Karpas-422 (cell line): ENCODE results near the gene MFF. TPM values are rescaled to one million over a fixed set of nuclear protein-coding genes. Genes with fewer than 3 reads are reported as not detected.
"Not testable (repeated sequence)": the region's sequence is repeated elsewhere in the genome, so short reads cannot be mapped to it uniquely, and the experiment has no call there.

Experiments
- DNase-seq: peaks from one replicate; pipeline ENCODE4 v3.0.0-alpha.2; 2015
- H2AFZ ChIP-seq: fragments of 200-600 bp; sonication (generic); 2 replicates; pipeline ENCODE4 v1.6.1; 2014; ENCODE audit warnings: antibody characterized with exemption, low read length, mixed read lengths
- H3K27ac ChIP-seq: fragments of 200-600 bp; sonication (generic); 2 replicates; pipeline ENCODE4 v1.5.1; 2014; ENCODE audit warnings: mild to moderate bottlenecking, low read length, moderate library complexity
- H3K27me3 ChIP-seq: fragments of 200-600 bp; sonication (generic); 2 replicates; pipeline ENCODE4 v1.6.1; 2014; ENCODE audit warnings: low read length, mixed read lengths
- H3K36me3 ChIP-seq: fragments of 200-600 bp; sonication (generic); 2 replicates; pipeline ENCODE4 v1.6.1; 2014; ENCODE audit warnings: low read length, mixed read lengths; ENCODE audit not compliant: insufficient read depth
- H3K4me1 ChIP-seq: fragments of 200-600 bp; sonication (generic); 2 replicates; pipeline ENCODE4 v1.6.1; 2014; ENCODE audit warnings: mild to moderate bottlenecking, low read length, mixed read lengths
- H3K4me2 ChIP-seq: fragments of 200-600 bp; sonication (generic); 2 replicates; pipeline ENCODE4 v1.6.1; 2014; ENCODE audit warnings: low read length, low read depth, mild to moderate bottlenecking; ENCODE audit not compliant: poor library complexity, severe bottlenecking
- H3K4me3 ChIP-seq: fragments of 200-600 bp; sonication (generic); 2 replicates; pipeline ENCODE4 v1.5.1; 2014; ENCODE audit warnings: mild to moderate bottlenecking, antibody characterized with exemption, low read length, mixed read lengths
- H3K79me2 ChIP-seq: fragments of 200-600 bp; sonication (generic); 2 replicates; pipeline ENCODE4 v1.6.1; 2014; ENCODE audit warnings: mild to moderate bottlenecking, low read length, mixed read lengths
- H3K9ac ChIP-seq: fragments of 200-600 bp; sonication (generic); 2 replicates; pipeline ENCODE4 v1.6.0; 2014; ENCODE audit warnings: low read length
- H3K9me2 ChIP-seq: fragments of 200-600 bp; sonication (generic), shearing (Covaris generic); replicated peaks from 2 replicates; pipeline ENCODE4 v1.6.0; 2014; ENCODE audit warnings: mild to moderate bottlenecking, low read length, moderate library complexity; ENCODE audit not compliant: insufficient read depth
- H3K9me3 ChIP-seq: fragments of 300-700, 200-600 bp; sonication (generic); 2 replicates; pipeline ENCODE4 v1.6.1; 2014; ENCODE audit warnings: low read length, mixed read lengths
- H4K20me1 ChIP-seq: fragments of 200-600 bp; sonication (generic); 2 replicates; pipeline ENCODE4 v1.6.1; 2014; ENCODE audit warnings: mild to moderate bottlenecking, antibody characterized with exemption, low read length, low read depth; ENCODE audit not compliant: insufficient read depth
- total RNA-seq: library from RNA; depleted of rRNA; stranded (reverse); fragments of >200 nt; shearing (Covaris generic); gene quantifications from 2 replicates; pipeline ENCODE4 v1.2.3, GENCODE V29; 2014; ENCODE audit warnings: low replicate concordance

The MFF gene
- total RNA-seq, 1 experiment from 2014 or later = 198 TPM

DNA sequence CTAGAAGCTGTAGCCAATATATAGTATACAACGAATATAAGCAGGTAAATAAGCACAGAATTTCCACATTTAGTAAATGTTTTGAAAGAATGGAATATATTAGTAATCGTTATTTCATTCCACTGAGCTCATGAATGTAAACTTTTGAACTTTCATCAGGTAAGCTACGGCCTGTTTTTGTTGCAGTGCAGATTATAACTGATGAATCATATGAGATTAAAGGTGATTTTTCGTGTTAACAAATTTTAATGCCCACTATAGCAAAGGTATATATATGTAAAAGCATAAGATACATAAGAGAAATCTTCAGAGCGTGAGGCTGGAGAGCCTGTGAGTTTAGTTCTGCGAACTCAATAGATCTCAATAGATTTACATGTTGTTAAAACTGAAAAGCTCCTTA is 61.6 kb downstream of the MFF start:
- no peak for DNase-seq
- Histone ChIP-seq H3K36me3 (no peaks in the 10 kb centered on the region), H3K27me3 (no peaks in the 10 kb centered on the region), H3K4me3 (no peak overlapping the region), H3K9ac (no peak overlapping the region), H3K27ac (no peak overlapping the region), H3K9me3 (no peaks in the 10 kb centered on the region), H2AFZ (no peak overlapping the region), H3K9me2 (no peaks in the 10 kb centered on the region), H3K4me2 (no peak overlapping the region), H3K79me2 (no peaks in the 10 kb centered on the region), H4K20me1 (no peaks in the 10 kb centered on the region), H3K4me1 (peaks cover 4% of the 10 kb centered on the region; the same call in 1 of the 2 replicates)

DNA sequence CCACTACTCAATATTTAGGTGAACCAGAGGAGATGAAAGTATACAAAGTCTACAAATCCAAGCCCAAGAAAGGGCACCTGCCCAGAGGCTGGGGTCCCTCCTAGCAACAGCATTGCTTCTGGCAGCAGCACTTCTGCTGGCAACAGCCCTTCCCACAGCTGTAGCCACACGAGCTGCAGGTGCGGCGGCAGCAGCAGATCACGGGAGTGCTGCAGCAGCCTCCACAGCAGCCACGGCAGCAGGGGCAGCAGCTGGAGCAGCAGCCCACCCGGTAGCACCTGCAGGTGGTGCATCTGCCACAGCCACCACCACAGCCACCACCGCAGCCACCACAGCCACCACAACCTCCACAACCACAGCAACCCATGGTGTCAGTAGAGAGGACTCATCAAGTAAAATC is 62.5 kb downstream of the MFF start, which contains the start of gene SCYGR1:
Gene SCYGR1, minus strand, starts transcription at position 367 of the 400 bp plus-strand sequence. Its CDS starts 0 bp downstream, at position 367.
- not testable (repeated sequence) for H3K9me3 ChIP-seq, H3K9ac ChIP-seq, H2AFZ ChIP-seq, H4K20me1 ChIP-seq, DNase-seq, H3K4me3 ChIP-seq, H3K4me1 ChIP-seq, H3K4me2 ChIP-seq, H3K9me2 ChIP-seq, H3K27ac ChIP-seq, H3K36me3 ChIP-seq, H3K79me2 ChIP-seq, H3K27me3 ChIP-seq

DNA sequence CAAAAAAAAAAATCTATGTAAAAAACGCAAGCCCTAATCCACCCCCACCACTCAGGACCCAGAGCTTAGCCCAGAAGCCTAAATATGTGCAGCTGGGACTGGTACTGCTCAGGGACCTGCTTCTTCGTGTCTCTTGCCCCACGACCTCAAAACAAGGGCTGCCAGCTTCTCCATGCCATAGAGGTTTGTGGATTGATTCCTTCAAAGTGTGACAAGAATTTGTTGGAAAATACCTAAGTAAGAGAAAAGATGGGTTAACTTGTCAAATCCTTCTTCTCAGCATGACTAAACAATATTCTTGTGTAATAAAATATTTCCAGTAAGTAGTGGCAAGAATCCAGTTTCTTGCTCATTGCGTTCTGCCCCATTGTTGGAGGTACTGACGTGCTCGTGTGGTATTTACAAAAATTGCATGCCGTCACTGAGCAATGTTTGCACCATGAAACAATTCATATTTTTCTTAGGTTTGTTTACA is 63.5 kb downstream of the MFF start:
- no peak overlapping the region for H3K4me2 ChIP-seq
- no peak for DNase-seq
- H3K4me1 ChIP-seq = peaks cover 4% of the 10 kb centered on the region; the same call in 1 of the 2 replicates
- no peaks in the 10 kb centered on the region for H3K27me3 ChIP-seq
- no peak overlapping the region for H3K4me3 ChIP-seq
- no peaks in the 10 kb centered on the region for H3K79me2 ChIP-seq
- H4K20me1 ChIP-seq = no peaks in the 10 kb centered on the region
- no peaks in the 10 kb centered on the region for H3K9me2 ChIP-seq
- no peak overlapping the region for H3K9ac ChIP-seq
- no peak overlapping the region for H3K27ac ChIP-seq
- no peaks in the 10 kb centered on the region for H3K9me3 ChIP-seq
- no peaks in the 10 kb centered on the region for H3K36me3 ChIP-seq
- no peak overlapping the region for H2AFZ ChIP-seq

DNA sequence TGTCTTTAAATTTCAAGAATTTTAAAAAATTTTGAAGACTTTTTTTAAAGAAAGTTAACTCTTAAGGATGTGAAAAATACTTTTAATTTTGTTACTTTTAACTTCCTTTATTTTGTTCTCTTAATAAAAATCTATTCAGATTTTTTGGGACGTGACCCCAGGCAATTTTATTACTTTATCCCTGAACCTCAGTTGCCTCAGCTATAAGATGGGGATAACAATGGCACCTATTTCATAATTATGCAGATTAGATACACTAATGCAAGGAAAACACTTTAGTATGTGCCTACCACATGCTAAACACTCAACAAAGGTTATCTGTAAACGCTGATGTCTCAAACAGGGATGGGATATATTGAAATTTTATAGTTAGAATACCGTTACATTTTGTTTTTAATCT is 64.2 kb downstream of the MFF start:
- H3K79me2 ChIP-seq = no peaks in the 10 kb centered on the region
- H3K4me3 ChIP-seq = no peak overlapping the region
- no peaks in the 10 kb centered on the region for H3K9me2 ChIP-seq
- no peaks in the 10 kb centered on the region for H4K20me1 ChIP-seq
- no peaks in the 10 kb centered on the region for H3K27me3 ChIP-seq
- H3K4me2 ChIP-seq = no peak overlapping the region
- no peaks in the 10 kb centered on the region for H3K36me3 ChIP-seq
- no peak overlapping the region for H3K9ac ChIP-seq
- H3K9me3 ChIP-seq = no peaks in the 10 kb centered on the region
- peaks cover 4% of the 10 kb centered on the region; the same call in 1 of the 2 replicates for H3K4me1 ChIP-seq
- no peak overlapping the region for H3K27ac ChIP-seq
- DNase-seq = no peak
- H2AFZ ChIP-seq = no peak overlapping the region

DNA sequence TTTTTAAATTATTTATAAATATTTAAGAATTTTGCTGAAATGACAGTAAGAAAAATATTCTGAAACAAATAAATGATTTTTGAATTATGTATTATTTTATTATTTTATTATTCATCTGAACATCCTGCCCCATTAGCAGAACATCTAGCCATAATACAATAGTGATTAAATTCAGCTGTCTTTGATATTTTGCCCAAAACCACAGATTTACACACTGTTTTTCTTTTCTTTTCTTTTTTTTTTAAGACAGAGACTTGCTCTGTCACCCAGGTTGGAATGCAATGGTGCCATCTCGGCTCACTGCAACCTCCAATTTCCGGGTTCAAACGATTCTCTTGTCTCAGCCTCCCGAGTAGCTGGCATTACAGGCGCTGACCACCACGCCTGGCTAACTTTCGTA is 64.6 kb downstream of the MFF start:
- H3K4me1 ChIP-seq = peaks cover 4% of the 10 kb centered on the region; the same call in 1 of the 2 replicates
- no peak overlapping the region for H3K4me2 ChIP-seq
- no peak overlapping the region for H2AFZ ChIP-seq
- no peaks in the 10 kb centered on the region for H3K9me2 ChIP-seq
- H3K36me3 ChIP-seq = no peaks in the 10 kb centered on the region
- no peaks in the 10 kb centered on the region for H4K20me1 ChIP-seq
- no peaks in the 10 kb centered on the region for H3K79me2 ChIP-seq
- no peak for DNase-seq
- no peak overlapping the region for H3K27ac ChIP-seq
- no peaks in the 10 kb centered on the region for H3K9me3 ChIP-seq
- H3K9ac ChIP-seq = no peak overlapping the region
- H3K4me3 ChIP-seq = no peak overlapping the region
- no peaks in the 10 kb centered on the region for H3K27me3 ChIP-seq

DNA sequence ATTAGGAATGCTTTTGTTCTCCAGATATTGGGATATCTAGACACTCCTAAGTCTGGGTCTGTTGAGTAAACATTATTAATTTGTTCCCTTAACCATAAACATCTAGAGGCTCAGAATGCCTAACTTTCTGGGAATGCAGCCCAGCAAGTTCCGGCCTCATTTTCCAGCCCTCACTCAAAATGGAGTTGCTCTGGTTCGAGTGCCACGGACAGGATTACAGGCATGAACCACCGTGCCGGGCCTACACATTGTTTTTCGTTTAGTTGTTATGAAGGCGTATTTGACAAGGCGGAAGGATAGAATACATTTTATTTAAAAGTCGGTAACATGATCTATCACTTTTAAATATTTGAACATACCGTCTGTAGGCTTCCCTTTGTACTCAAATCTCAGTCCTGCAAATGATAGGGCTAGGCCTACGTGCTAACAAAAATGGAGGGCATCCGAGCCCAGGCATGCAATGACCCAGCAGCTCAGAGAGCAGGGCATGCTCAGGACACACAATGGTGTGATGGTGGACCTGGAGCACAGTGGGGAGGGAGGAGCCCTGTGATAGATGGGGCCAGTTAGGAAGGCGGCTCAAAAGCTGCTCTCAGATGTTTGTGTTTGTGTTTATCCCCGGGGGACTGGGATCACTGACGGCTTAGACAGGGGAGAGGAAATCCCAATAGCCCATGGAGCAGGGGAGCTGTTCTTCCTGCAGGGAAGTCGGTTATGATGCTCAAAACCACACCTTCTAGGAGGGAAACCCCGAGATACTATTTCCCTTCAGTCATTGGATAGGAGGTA is 65.6 kb downstream of the MFF start:
- Histone ChIP-seq H3K4me2 (no peak overlapping the region), H2AFZ (no peak overlapping the region), H4K20me1 (no peaks in the 10 kb centered on the region), H3K4me3 (no peak overlapping the region), H3K9ac (no peak overlapping the region), H3K4me1 (peaks cover under 1% of the 10 kb centered on the region; the same call in 1 of the 2 replicates), H3K27me3 (no peaks in the 10 kb centered on the region), H3K36me3 (no peaks in the 10 kb centered on the region), H3K27ac (no peak overlapping the region), H3K9me2 (no peaks in the 10 kb centered on the region), H3K79me2 (no peaks in the 10 kb centered on the region), H3K9me3 (no peaks in the 10 kb centered on the region)
- no peak for DNase-seq

DNA sequence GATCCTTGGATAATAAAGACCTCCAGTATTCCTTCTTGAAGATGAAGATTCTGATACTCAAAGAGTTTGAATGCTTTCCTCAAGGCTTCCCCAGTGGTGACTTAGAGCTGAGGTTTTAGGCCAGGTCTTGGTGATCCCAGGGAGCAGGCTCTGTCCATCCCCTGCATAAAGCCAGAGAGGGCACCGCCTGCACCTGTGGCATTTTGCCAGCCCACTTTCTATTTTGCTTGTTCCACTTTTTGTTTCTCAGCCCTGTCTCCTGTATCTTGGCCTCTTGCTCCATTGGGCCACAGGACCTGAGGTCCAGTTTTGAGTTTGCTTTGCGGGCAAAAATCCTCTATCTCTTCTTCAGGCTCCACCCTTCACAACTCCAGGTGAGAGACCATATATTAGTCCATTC is 69.3 kb downstream of the MFF start:
- Histone ChIP-seq H4K20me1 (no peaks in the 10 kb centered on the region), H3K4me2 (no peak overlapping the region), H3K9me2 (no peaks in the 10 kb centered on the region), H2AFZ (no peak overlapping the region), H3K79me2 (no peaks in the 10 kb centered on the region), H3K36me3 (no peaks in the 10 kb centered on the region), H3K9me3 (no peaks in the 10 kb centered on the region), H3K9ac (no peak overlapping the region), H3K27ac (no peak overlapping the region), H3K4me3 (no peak overlapping the region), H3K27me3 (no peaks in the 10 kb centered on the region), H3K4me1 (no peaks in the 10 kb centered on the region)
- no peak for DNase-seq

DNA sequence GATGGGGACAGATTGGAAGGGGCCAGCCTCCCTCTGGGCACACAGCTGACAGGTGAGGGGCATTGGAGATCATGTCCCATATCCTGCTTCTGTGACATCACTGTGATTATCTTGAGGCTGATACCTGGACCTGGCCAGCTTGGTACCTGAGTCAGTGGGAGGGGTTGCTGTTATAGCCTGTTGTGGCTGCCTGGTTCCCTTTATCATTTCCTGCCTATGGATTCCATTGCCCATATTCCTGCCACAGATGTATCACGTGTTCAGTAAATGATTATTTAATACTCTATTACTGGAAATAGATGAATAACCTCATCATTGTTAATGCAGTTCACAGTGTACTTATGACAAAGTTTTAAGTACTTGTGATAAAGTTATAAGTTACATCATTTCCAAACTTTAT is 70.5 kb downstream of the MFF start:
- Histone ChIP-seq H3K9ac (no peak overlapping the region), H3K4me2 (no peak overlapping the region), H3K27me3 (no peaks in the 10 kb centered on the region), H3K9me3 (no peaks in the 10 kb centered on the region), H3K36me3 (no peaks in the 10 kb centered on the region), H2AFZ (no peak overlapping the region), H4K20me1 (no peaks in the 10 kb centered on the region), H3K27ac (no peak overlapping the region), H3K4me1 (no peaks in the 10 kb centered on the region), H3K4me3 (no peak overlapping the region), H3K79me2 (no peaks in the 10 kb centered on the region), H3K9me2 (no peaks in the 10 kb centered on the region)
- no peak for DNase-seq
